Activated CD8-positive, alpha-beta T cell treated with anti-CD3 and anti-CD28 coated beads for 36 hours (primary cell): ENCODE results near the gene AFF1. TPM values are rescaled to one million over a fixed set of nuclear protein-coding genes. Genes with fewer than 3 reads are reported as not detected.
A peak's percentile ranks its signal among the peaks of the same experiment; 100 is the strongest.

Experiments used
- ATAC-seq: fragments of 200-7000 bp; cut with Tn5 transposase; one replicate; pipeline ENCODE4 v1.10.0; 2021; ENCODE audit warnings: mild to moderate bottlenecking, moderate library complexity
- CTCF ChIA-PET: fragments of 350-600 bp; sonication (Branson Sonifier 250); formaldehyde crosslinking; loops from one replicate; lab custom pipeline; 2021; ENCODE audit warnings: antibody characterized with exemption; lab: Charles Lee
- POLR2A ChIA-PET: fragments of 350-600 bp; sonication (Branson Sonifier 250); formaldehyde crosslinking; loops from one replicate; lab custom pipeline; 2021; ENCODE audit warnings: antibody characterized with exemption; lab: Charles Lee
- DNase-seq: peaks from one replicate; pipeline ENCODE4 v3.0.0-alpha.2; 2020
- H3K27ac Mint-ChIP-seq: one replicate; pipeline ENCODE4 v1.8.0; 2021; ENCODE audit warnings: mild to moderate bottlenecking, mixed read lengths
- H3K27me3 Mint-ChIP-seq: one replicate; pipeline ENCODE4 v1.8.0; 2021; ENCODE audit warnings: mixed read lengths
- H3K36me3 Mint-ChIP-seq: one replicate; pipeline ENCODE4 v1.8.0; 2021; ENCODE audit warnings: low read depth, mixed read lengths
- H3K4me1 Mint-ChIP-seq: one replicate; pipeline ENCODE4 v1.8.0; 2021; ENCODE audit warnings: low read depth, mixed read lengths
- H3K4me3 Mint-ChIP-seq: one replicate; pipeline ENCODE4 v1.8.0; 2021; ENCODE audit warnings: mild to moderate bottlenecking, moderate library complexity, mixed read lengths
- H3K9me3 Mint-ChIP-seq: one replicate; pipeline ENCODE4 v1.8.0; 2021; ENCODE audit warnings: mixed read lengths
- CTCF ChIP-seq: fragments of 200-600 bp; IDR thresholded peaks from one replicate; pipeline ENCODE4 v1.8.0; 2022; ENCODE audit warnings: antibody characterized with exemption, mild to moderate bottlenecking
- intact Hi-C: fragments of 100-400 bp; cut with micrococcal nuclease; formaldehyde crosslinking; loops from one replicate; pipeline ENCODE4 v1.10.0; 2022
- total RNA-seq, 2 experiments: library from RNA; stranded (reverse); gene quantifications; one replicate each; pipeline ENCODE4 v1.2.3, GENCODE V29; 2021

AFF1 gene
- total RNA-seq, 2 experiments from 2014 or later, result 40.3 to 45.4 TPM

GRCh38 chr4:87120010-87120409 is 185.2 kb downstream of the AFF1 start:
- H3K9me3 Mint-ChIP-seq, result no peaks in the 10 kb centered on the region
- ATAC-seq (no peak), DNase-seq (no peak)
- peaks cover 15% of the 10 kb centered on the region for H3K4me1 Mint-ChIP-seq
- CTCF ChIA-PET, result interaction anchor here (1.5 to 2.3 kb wide), 2 partner anchors 27 to 198 kb away, joined by 3 to 10 read pairs; no protein-coding TSS in a partner anchor
- intact Hi-C loops, result no loop called here
- H3K36me3 Mint-ChIP-seq, result peaks cover 25% of the 10 kb centered on the region
- H3K4me3 Mint-ChIP-seq, result no peak overlapping the region
- no peaks in the 10 kb centered on the region for H3K27me3 Mint-ChIP-seq
- POLR2A ChIA-PET, result interaction anchor here (0.6 kb wide), 1 partner anchor 467 kb away, joined by 3 read pairs; no protein-coding TSS in a partner anchor
- TF ChIP-seq CTCF, result no peak
- H3K27ac Mint-ChIP-seq, result peak overlapping the region; percentile 52

DNA sequence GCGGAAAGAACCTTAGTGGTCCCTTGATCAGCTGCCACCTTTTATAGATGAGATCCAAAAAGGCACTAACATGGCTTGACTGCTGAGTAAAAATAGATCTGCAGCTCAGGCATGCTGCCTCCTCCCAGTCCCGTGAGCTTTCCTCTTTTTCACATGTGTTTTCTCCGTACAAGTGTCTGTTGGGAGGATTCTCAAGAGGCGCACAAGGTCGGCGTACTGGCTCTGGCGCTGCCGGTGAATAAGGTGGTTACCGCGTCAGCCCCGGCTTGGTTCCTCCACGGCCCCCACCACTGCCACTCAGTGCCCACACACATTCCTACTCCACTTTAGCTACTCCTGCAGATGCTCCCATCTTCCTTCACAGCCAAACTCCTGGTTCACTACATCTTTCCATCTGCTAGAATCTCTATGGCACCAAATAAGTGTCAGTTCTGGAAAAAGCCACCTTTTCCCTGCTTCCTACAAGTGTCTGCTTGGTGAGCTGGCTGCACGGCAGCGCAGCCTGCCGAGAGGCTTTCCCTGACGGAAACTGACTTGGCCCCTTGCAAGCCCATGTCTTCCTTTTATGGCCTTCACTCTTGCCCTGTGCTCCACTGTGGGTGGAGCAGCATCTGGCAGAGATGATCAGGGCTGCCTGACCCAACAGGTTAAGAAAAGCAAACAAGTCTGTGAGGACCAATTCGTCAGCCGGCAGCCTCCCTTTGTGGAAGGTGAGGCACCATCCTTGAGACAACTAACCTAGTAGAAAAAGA is 185.8 kb downstream of the AFF1 start:
- H3K9me3 Mint-ChIP-seq, result no peaks in the 10 kb centered on the region
- no peak overlapping the region for H3K27ac Mint-ChIP-seq
- CTCF ChIA-PET, result interaction anchor here (1.5 to 2.3 kb wide), 3 partner anchors 12 to 198 kb away, joined by 3 to 10 read pairs (median 6); no protein-coding TSS in a partner anchor
- intact Hi-C loops, result no loop called here
- H3K36me3 Mint-ChIP-seq, result peaks cover 27% of the 10 kb centered on the region
- no peaks in the 10 kb centered on the region for H3K27me3 Mint-ChIP-seq
- no peak for DNase-seq
- POLR2A ChIA-PET, result no interaction called here
- TF ChIP-seq CTCF, result no peak
- ATAC-seq, result no peak
- H3K4me1 Mint-ChIP-seq, result peaks cover 15% of the 10 kb centered on the region
- no peak overlapping the region for H3K4me3 Mint-ChIP-seq

- peaks cover 15% of the 10 kb centered on the region for H3K4me1 Mint-ChIP-seq
- CTCF ChIA-PET, result interaction anchor here (1.4 to 1.7 kb wide), 2 partner anchors 11 to 29 kb away, joined by 6 read pairs; no protein-coding TSS in a partner anchor
- ATAC-seq, result no peak
Observed at GRCh38 chr4:87121341-87122065, 186.7 kb downstream of the AFF1 start.

DNA sequence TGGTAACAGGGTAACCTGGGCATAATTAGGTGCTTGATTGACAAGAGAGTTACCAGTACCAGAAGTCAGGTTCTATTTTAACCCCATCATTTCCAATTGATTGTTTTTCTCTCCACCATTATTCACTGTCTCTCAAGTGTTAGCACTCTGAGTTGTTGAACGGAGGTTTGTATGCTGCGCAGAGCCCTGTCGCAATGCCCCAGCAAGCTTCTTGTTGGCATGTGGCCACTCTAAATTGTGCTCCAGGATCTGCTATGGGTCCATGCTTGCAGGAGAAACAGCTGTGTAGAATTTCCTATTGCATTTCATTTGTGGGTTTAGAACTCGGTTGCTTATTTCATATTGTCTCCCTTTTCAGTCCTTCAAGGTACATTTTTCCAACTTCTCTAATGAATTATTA is 187.4 kb downstream of the AFF1 start:
- intact Hi-C loops, result no loop called here
- DNase-seq, result no peak
- Mint-ChIP-seq H3K36me3 (peaks cover 31% of the 10 kb centered on the region), H3K27ac (no peak overlapping the region), H3K27me3 (no peaks in the 10 kb centered on the region), H3K9me3 (no peaks in the 10 kb centered on the region), H3K4me3 (no peak overlapping the region), H3K4me1 (peaks cover 15% of the 10 kb centered on the region)
- ATAC-seq, result no peak
- TF ChIP-seq CTCF, result no peak
- ChIA-PET CTCF (interaction anchor here (1.4 to 1.7 kb wide), 2 partner anchors 11 to 28 kb away, joined by 6 read pairs; no protein-coding TSS in a partner anchor), POLR2A (no interaction called here)

More at GRCh38 chr4:87121341-87122065, 186.7 kb downstream of the AFF1 start:
- Mint-ChIP-seq H3K27ac (peak overlapping the region; percentile 55), H3K36me3 (peaks cover 29% of the 10 kb centered on the region), H3K9me3 (no peaks in the 10 kb centered on the region), H3K27me3 (no peaks in the 10 kb centered on the region), H3K4me3 (no peak overlapping the region)
- intact Hi-C loops, result no loop called here
- DNase-seq, result no peak
- POLR2A ChIA-PET, result no interaction called here
- TF ChIP-seq CTCF, result no peak
